AG10803 (cell line): ENCODE results near the gene RIMBP2.

Experiments
- DNase-seq: peaks from one replicate; pipeline ENCODE4 v3.0.0; 2010; ENCODE audit warnings: low read depth
- H3K4me3 ChIP-seq: 2 replicates; pipeline ENCODE4 v1.5.1; 2011; ENCODE audit warnings: mild to moderate bottlenecking, low read length, control low read depth
- TF ChIP-seq, protein P1 (sequence below): conservative IDR thresholded peaks from 2 replicates; pipeline ENCODE4 v1.5.1; 2011; ENCODE audit warnings: mild to moderate bottlenecking, low read length, control low read depth, inconsistent platforms

The RIMBP2 gene, protein sequence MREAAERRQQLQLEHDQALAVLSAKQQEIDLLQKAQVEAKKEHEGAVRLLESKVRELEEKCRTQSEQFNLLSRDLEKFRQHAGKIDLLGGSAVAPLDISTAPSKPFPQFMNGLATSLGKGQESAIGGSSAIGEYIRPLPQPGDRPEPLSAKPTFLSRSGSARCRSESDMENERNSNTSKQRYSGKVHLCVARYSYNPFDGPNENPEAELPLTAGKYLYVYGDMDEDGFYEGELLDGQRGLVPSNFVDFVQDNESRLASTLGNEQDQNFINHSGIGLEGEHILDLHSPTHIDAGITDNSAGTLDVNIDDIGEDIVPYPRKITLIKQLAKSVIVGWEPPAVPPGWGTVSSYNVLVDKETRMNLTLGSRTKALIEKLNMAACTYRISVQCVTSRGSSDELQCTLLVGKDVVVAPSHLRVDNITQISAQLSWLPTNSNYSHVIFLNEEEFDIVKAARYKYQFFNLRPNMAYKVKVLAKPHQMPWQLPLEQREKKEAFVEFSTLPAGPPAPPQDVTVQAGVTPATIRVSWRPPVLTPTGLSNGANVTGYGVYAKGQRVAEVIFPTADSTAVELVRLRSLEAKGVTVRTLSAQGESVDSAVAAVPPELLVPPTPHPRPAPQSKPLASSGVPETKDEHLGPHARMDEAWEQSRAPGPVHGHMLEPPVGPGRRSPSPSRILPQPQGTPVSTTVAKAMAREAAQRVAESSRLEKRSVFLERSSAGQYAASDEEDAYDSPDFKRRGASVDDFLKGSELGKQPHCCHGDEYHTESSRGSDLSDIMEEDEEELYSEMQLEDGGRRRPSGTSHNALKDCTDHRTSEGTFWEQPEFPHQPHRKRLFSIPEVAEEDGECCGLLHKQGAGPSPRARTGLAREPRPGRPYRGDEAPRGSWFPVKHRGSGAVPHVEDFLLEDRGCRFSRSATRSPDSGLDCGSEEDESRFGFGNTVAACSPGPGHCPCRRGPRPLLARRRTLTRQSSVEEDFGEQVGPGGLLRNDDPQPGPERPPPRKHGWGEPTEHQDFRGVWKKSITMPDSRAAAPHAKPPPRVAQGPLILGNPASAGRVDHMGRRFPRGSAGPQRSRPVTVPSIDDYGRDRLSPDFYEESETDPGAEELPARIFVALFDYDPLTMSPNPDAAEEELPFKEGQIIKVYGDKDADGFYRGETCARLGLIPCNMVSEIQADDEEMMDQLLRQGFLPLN (N-terminal part only)

DNA sequence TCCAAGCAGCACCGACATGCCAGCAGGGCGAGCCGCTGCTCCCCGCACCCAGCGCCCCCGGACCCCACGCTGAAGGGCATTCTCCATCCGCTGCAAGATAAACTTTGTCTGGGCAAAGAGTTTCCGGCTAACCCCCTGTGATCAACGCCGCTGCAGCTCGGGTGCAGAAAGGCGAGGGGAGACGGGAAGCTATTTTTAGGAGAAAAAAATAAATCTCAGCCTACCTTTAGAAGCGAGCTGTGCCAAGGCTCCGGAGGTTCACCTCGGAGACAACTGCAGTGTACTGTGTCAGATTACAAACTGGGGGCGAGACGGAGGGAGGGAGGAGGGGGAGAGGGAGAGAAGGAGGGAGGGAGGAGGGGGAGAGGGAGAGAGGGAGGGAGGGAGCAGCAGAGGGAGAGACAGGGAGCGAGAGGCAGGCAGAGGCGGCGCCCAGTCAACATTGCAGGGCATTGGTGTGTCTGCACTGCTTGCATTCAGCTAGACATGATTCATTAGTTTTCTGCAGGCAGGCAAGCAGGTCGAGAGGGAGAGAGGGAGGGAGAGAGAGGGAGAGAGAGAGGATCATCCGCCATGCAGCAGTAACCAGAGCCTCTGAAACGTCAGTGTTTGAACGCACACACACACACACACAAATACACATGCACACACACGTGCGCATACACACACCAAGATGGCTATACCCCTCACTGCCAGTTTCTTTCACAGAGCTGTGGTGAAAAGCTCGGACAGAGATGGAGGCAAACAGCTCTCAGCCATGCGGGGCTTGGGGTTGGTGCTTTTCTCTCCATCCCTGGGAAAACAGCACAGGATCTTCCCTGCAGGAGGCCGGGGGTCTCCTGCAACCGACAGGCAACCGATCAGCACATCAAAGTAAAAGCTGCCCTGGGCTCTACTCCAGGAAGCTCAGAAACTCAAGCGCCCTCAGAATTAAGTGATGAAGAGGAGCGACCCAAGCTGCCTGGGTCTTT lies at the start of gene RIMBP2:
Gene RIMBP2 (minus strand): TSS at position 302 of the 971 bp plus-strand sequence. CDS start 237,286 bp downstream, outside the sequence.
- TF ChIP-seq, protein P1, sequence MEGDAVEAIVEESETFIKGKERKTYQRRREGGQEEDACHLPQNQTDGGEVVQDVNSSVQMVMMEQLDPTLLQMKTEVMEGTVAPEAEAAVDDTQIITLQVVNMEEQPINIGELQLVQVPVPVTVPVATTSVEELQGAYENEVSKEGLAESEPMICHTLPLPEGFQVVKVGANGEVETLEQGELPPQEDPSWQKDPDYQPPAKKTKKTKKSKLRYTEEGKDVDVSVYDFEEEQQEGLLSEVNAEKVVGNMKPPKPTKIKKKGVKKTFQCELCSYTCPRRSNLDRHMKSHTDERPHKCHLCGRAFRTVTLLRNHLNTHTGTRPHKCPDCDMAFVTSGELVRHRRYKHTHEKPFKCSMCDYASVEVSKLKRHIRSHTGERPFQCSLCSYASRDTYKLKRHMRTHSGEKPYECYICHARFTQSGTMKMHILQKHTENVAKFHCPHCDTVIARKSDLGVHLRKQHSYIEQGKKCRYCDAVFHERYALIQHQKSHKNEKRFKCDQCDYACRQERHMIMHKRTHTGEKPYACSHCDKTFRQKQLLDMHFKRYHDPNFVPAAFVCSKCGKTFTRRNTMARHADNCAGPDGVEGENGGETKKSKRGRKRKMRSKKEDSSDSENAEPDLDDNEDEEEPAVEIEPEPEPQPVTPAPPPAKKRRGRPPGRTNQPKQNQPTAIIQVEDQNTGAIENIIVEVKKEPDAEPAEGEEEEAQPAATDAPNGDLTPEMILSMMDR: no peak
- peak; percentile 13 for DNase-seq
- peak within 1 kb of the TSS; percentile 36 for H3K4me3 ChIP-seq

- TF ChIP-seq, protein P1: no peak
- DNase-seq: peak; percentile 12
These were observed 49.1 kb upstream of the RIMBP2 start for GRCh38 chr12:130765186-130765659.

DNA sequence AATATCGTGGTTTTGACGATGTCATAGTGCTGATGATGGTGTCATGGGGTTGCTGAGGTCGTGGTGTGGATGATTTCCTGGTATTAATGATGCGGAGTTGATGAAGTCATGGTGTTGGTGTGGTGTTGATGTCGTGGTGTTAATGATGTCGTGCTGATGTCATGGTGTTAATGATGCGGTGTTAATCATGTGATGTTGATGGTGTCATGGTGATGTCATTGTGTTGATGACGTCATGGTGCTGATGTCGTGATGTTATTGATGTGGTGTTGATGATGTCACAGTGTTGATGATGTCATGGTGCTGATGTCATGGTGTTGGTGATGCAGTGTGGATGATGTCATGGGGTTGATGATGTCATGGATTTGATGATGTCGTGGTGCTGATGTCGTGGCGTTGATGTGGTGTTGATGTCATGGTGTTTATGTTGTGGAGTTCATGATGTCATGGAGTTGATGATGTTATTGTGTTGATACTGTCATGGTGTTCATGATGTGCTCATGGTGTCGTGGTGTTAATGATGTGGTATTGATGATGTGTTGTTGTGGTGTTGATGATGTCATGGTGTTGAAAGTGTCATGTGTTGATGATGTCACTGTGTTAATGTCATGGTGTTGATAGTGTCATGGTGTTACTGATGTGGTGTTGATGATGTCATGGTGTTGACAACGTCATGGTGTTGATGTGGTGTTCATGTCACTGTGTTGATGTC lies 48.5 kb upstream of the RIMBP2 start:
- DNase-seq: peak; percentile 17
- TF ChIP-seq, protein P1: no peak
- H3K4me3 ChIP-seq: no peak overlapping the region

More at GRCh38 chr12:130765186-130765659, 49.1 kb upstream of the RIMBP2 start:
- H3K4me3 ChIP-seq: no peak overlapping the region

- DNase-seq: peak; percentile 5
- no peak overlapping the region for H3K4me3 ChIP-seq
- TF ChIP-seq, protein P1: no peak
These were observed 48.0 kb upstream of the RIMBP2 start for GRCh38 chr12:130764073-130764472.

DNA sequence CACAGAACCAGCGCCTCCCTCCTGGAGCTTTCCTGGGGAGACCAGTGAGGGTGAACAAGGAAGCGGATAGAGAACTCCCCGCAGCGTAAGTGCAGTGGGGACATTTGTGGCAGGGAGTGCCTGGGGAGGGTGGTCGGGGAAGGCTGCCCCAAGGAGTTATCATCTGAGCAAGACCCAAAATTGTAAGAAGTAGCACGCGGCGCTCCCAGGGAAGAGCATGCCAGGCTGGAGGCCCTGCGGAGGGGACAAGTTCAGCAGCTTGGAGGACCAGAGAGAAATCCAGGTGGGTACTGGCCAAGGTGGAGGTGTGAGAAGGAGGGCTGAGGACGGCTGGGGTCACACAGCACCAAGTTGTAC lies 46.2 kb upstream of the RIMBP2 start:
- TF ChIP-seq, protein P1: no peak
- no peak for DNase-seq
- no peak overlapping the region for H3K4me3 ChIP-seq
